ENCODE data around the gene FBRSL1.
"Not testable (repeated sequence)": the region's sequence is repeated elsewhere in the genome, so short reads cannot be mapped to it uniquely, and the experiment has no call there.

The FBRSL1 gene

DNA sequence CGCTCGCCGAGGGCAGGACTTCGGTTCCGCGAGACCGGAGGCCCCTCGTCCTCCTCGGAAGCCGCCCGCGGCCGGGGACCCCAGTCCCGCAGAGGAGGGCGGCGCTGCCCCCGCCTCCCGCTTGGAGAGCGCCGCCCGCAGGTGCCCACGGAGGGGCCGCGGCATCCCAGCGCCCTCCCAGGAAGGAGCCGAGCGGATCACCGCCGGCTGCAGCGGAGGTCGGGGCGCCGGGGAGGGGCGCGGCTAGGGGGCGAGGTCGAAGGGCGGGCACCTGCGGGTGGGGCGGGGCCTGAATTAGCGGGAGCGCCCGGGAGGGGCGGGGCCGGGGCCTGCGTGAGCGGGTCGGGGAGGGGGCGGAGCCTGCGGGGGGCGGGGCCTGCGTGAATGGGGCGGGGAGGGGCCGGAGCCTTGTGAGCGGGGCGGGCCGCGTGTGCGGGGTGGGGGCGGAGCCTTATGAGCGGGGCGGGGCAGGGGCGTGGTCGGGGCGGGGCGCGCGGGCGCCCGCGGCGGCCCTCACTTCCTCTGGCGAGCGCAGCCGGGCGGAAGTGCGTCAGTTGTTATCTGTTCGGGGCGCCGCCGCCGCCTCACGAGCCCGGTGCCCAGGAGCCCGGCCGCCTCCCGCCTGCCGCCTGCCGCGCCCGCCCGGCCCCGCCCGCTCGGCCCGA lies at the start of gene FBRSL1:
Gene FBRSL1, plus strand, starts transcription at position 550 of the 665 bp plus-strand sequence.
- peak; percentile 60 for DNase-seq

DNA sequence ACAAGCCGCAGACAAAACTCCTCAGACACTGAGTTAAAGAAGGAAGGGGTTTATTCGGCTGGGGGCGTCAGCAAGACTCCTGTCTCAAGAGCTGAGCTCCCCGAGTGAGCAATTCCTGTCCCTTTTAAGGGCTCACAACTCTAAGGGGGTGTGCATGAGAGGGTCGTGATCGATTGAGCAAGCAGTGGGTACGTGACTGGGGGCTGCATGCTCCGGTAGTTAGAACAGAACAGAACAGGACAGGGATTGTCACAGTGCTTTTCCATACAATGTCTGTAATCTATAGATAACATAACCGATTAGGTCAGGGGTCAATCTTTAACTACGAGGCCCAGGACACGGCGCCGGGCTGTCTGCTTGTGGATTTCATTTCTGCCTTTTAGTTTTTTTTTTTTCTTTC lies 49.5 kb upstream of the FBRSL1 start:
- DNase-seq = not testable (repeated sequence)

DNA sequence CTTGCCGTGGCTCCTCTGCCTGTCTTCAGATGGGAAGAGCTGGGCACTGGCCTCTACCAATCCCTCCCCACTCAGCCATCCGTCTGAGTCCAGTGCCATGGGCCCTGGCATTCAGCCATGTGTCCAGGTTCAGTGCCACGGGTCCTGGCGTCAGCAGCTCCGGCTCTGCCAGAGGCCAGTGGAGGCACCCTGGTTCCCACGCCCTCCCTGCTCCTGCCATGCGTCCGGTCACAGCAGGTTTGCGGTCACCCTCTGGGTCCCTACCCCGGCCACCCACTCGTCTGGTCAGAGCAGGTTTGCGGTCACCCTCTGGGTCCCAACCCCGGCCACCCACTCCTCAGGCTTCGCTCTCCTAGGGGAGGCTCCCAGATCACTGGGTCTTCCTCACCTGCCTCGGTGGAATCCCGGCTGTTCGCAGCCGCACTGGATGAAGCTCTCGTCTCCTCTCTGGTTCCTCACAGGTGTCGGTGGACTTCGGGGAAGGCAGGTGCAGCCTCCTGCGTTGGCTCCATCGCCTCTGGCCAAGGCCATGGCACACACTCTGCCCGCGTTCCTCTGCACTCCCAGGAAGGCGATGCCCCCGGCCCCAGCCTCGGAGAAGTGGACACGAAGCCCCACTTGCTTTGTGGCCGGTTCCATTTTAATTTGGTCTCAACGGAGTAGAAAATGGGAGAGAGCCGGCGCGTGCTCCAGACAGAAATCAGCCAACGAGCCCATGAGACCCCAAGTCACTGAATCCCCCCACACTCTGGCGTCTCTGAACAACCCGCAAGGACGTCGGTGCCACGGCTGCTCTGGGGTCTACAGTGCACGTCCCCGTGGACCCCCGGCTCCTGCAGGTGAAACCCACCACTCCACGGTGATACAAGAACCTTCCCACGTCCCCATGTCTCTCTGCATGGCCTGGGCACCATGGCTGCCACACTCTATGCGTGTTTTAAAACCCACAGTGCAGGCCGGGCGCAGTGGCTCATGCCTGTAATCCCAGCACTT lies 47.8 kb upstream of the FBRSL1 start:
- no peak for DNase-seq

DNA sequence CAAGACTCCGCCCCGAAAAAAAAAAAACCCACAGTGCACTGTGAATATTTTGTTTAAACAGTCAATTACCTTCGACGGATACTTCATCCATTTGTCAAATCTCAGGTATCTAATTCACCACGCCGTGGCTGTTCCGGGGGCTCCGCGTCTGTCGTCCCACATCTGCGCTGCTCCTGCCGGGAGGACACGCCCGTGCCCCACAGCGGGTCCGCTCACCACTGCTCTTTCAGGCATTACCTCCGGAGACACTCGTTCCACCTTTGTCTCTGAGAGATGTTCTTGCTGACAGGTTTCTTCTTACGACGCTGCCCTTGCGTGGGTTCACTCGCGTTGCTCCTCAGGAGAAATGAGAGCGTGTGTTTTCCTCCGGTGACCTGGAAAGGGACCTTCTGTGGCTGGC lies 46.9 kb upstream of the FBRSL1 start:
- no peak for DNase-seq

DNA sequence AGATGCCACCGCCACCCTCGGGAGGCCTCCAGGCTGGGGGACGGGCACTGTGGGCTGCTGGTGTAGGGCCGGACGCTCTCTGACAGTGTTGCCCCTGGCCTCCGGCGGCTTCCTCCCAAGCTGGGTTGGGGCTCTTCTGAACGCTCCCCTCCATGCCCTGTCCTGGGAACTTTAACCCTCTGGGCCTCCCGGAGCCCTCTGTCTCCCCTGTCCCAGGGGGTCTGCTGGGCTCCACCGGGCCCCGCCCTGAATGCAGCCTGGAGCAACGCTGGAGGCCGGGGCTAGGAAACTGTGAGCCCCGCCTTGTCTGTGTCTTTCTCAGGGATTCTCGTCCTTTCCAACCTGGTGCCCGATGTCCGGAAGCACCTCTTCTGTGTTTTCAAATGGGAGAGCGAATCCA lies 45.7 kb upstream of the FBRSL1 start:
- DNase-seq = no peak

DNA sequence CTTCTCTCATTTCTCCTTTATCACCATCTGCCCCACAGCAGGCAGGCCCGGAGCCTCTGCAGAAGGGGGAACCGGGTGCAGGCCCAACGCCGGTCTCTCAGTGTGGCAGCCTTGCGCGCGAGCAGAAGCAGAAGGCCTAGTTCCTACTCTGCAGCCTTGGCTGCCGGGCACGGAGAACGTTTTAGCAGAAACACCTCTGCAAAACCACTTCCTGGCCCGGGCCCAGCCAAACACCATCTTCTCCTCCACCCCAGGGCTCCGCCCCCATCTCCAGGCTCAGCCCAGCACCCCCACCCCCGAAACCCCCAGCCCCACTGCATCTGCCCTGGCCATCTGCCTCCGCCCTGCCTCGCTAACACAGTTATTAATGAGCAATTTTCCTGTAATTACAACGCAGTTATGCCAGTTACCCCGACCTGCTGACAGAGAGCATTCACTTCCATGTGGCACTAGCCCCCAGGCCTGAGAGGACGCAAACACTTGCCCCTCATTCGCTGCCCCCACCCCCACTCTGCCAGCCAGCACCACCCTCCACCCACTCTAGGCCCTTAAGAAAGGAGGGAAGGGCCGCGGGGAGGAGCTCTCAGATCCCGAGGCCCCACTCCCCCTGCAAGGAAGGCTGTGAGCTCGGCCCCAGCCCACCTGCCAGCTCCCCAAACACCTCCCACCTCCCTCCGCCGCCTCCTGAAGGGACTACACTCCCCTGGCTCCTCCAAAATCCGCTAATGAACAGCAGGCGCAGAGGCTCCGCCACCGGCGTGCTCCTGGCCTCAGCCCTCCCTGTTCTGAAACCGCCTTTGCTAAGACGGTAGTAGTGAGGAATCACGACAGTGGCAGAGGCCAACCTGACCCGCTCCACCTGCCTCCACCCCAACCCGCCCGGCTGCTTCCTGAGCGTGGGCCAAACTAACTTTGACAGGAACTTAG lies 44.7 kb upstream of the FBRSL1 start:
- no peak for DNase-seq

DNA sequence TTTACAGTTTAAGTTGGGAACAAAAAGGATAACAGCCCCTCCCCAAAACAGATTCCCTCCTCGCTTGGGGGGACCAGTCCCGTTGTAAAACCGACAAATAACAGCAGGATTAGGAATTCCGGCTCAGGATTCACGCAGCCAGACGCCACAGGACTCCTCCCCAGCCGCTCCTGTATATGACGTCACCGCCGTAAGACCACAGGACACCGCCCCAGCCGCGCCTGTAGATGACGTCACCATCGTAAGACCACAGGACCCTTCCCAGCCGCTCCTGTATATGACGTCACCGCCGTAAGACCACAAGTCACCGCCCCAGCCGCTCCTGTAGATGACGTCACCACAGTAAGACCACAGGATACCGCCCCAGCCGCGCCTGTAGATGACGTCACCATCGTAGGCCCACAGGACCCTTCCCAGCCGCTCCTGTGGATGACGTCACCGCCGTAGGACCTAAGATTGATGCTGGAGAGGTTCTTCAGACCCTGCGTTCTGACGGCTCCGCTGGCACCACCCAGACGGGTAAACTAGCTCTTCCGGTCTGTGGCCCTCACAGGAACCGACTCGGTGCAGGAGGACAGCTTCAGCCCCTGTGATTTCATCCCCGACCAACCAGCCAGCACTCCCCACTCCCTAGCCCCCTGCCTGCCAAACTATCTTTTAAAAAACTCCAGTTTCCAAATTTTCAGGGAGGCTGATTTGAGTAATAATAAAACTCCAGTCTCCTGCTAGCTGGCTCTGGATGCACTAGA lies 43.9 kb upstream of the FBRSL1 start:
- peak; percentile 98 for DNase-seq

DNA sequence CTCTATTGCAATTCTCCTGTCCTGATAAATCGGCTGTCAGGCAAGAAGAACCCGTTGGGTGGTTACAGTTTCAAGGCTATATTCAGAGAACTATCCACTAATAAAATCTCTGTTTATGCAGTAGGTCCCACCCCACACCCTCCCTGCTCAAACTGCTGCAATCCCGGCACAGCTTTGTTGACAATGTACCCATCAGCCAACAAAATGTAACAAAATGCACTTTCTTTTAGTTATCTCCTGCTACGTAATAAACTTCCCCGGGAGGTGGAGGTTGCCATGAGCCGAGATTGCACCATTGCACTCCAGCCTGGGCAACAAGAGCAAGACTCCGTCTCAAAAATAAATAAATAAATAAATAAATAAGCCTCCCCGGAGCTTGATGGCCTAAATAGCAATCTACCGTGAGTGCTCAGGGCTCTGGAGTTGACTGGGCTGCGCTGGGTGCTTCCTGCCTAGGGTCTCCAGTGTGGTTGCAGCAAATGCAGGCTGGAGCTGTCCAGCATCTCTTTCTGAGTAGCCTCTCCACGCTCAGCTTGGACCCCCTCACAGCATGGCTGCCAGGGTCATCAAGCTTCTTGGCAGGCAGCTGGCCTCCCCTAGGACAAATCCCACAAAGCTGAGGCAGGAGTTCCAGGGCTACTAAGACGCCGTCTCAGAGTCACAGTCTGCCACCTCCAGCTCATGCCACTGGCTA lies 43.2 kb upstream of the FBRSL1 start:
- no peak for DNase-seq

DNA sequence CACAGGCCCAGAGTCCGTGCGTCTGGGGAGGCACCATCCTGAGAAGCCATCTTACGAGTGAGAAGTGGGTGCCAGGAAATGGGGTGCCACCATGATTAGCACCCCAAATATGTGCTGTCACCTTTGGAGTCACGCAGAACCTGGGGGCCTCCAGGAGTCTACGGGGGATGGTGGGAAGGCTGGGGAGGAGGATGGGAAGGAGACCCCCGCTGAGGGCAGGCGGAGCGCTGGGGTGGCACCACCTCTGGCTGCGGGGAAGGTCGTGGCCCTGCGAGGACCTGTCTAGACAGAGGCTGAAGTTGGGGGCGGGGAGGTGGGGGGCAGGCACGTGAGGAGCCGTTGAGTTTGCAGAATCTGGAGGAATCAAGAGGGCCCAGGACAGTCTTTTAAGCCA lies 42.6 kb upstream of the FBRSL1 start:
- DNase-seq = no peak

DNA sequence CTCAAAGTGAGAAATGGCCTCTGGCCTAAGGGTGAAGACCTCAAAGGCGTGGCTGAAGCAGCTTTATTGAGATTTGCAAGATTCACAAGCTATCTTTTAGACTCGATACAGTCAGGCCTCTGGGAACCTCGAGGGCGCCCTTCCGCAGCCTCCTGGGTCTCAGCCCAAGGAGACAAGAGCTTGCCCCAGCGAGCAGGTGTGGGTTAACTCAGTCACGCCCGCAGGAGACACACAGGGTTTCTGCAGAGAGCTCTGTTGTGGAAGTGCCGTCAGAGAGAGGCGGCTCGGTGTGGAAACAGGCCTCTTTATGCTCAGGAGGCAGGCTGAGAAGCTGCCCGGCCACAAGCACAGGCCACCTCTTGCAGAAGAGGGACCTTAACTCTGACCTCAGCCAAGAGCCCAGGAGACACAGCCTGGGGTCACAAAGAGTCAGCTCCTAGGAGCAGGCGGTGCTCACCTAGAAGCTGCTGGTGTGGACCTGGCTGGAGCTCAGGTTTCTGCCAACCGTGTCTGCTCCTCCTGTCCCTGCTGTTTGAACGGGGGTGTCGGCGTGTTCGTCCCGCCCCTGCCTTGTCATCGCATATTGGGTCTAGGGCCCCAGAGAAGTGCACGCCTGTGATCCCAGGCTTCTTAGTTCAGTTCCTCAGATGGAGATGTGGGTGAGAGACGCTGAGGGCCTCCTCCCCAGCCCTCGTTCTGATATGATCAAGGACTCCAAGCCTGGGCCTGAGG lies 42.1 kb upstream of the FBRSL1 start:
- DNase-seq = no peak

DNA sequence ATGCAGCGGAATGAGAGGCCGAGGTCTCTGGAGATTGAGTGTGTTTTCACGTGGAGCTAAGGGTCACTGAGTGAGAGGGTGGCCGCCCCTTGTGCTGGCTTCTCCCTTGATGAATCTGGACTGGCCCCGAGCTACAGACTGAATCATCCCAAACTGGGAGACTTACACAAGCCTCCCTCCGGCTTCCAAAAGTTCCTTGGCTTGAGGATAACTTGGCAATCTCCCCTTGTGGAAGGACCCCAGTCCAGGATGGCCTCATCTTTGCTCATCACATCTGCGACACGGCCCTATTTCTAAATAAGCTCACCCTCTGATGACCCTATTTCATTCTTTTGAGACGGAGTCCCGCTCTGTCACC lies 41.5 kb upstream of the FBRSL1 start:
- no peak for DNase-seq

DNA sequence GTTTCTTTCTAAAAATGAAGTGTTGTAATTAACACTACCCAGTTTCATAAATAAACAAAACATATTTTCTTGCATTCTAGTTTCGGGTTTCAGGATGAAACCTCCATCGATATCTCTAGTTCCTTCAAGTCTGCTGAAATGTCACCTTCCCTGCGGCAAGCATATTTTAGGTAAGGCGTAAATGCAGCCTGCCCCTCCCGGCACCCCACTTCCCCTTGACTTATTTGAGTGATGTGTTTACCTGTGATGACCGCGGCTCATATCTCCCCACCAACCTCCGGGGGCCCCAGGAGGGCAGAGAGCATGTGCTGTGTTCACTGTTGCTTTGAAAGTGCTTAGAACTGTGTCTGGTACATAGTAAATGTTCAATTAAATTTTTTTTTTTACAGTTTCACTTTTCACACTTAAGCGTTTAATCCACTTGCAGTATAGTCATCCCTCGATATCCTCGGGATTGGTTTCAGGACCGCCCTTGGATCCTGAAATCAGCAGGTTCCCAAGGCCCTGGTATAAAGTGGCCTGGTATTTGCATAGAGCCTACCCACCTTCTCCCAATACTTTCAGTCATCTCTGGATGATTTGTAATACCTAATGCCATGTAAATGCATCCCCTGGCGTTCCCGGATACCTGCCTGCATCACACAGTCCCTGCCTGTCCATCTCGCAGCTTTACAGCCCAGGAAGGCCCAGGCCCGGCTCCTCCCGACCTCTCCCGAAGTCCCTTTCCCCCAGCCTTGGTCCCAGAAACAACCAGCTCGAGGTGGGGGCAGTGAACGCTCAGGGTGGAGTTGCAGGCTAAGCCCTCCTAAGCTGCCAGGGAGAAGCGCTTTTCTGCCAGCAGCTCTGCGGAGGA lies 40.2 kb upstream of the FBRSL1 start:
- DNase-seq = no peak

DNA sequence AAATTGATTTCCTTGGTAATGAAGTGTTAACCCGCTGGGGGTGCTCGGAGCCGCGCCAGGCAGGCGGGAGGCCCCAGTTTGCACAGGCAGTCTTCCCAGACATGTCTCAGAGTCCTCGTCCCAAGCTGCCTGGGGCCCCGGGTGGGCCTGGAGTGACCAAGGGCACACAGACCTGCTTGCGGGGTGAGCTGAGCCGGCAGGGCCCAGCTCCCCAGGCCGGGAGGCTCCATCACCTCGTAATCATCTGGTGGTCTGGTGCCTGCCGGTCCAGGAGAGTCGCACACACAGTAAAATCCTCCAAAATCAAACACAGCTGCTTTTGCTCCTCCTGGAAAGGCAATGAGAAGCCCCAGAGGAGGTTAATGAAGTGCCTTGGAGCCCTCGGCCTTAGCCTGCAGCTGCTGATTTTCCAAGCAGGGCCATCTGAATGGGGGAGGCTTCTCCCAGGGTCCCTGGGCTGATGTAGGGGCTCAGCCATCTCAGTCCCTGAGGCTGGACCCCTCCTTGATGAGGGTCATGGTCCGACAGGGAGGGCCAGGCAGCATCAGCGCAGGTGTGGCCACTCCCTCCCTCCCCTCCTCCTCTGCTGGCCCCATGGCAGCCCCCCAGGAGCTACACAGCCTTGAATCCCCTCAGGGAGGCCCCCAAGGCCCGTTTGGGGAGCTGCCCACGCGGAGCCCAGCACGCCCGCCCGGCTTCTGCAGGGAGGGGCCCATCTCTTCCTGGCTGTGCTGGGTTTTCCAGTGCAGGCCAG lies 39.4 kb upstream of the FBRSL1 start:
- peak; percentile 26 for DNase-seq

DNA sequence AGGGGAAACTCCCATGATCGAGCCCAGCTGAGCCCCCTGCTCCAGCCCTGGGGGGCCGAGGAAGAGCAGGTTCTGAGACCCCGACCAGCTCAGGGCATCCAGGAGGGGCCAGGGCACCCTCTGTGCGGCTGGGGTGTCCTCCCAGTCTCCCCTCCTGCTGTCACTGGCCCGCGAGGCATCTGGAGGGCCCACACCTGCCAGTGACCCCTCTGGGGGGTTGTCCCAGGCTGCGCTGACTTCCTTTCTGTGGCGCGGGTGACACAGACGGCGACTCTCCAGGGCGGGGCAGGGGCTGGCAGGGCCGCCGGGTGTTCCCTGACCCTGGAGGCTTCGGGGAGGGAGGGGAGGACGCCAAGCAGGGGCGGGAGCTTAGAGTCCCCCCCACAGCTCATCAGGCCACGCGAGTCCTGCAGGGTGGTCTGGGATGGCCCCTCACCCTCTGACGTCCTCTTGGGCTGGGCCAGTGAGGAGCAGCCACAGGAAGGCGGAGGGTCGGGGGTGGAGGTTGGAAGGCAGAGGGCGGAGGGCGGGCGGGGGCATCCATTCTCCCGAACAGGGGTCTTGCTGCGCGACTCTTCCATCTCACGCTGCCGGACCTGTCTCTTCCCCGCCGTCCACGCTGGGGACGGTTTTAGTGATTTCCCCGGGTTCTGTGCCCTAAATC lies 38.6 kb upstream of the FBRSL1 start:
- no peak for DNase-seq

DNA sequence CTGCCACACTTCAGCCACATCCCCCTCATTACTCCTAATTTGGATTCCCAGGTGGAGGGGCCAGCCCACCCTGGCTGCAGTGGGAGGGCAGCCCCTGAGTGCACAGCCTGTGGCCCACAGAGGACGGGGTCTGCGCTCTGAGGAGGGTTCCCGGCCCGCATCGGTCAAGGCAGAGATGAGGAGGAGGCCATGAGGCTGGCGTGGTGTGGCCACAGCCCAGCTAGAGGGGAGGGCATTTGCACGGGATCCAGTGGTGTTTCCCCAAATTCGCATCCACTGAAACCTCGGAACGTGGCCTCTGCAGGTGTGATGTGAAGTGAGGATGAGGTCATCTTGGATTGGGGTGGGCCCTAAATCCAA lies 38.1 kb upstream of the FBRSL1 start:
- DNase-seq = no peak

DNA sequence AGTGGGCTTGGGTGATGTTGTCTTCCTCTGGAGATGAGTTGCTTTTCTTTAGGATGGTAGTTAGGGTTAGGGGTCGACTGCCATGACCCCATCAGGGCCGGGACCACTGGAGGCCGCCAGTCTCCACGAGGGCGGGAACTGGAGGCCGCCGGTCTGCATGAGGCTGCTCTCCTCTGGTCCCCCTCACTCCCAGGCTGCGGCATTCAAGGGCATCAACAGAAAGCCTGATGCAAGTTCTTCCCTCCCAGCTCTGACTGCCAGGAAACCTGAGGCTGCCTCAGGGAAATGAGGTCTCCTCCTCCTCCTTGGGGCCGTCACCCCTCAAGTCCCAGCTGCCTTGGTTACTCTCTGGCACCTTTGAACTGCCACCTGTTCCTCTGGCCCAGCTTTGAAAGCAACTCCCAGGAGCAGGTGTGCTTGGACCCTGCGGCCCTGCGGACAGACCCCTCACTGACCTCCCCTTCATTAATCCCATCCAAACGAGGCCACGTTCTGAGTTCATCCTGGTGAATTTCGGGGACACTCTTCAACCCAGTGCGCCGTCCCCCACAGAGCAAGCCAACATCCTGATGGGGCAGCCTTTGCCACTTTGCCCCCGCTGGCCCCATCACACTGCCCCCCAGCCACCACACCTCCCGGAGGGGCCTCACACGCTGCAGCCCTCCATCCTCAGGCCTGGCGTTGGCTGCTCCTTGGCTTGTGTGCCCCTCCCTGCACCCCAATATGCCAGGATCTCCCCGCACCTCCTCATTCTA lies 37.2 kb upstream of the FBRSL1 start:
- DNase-seq = no peak

DNA sequence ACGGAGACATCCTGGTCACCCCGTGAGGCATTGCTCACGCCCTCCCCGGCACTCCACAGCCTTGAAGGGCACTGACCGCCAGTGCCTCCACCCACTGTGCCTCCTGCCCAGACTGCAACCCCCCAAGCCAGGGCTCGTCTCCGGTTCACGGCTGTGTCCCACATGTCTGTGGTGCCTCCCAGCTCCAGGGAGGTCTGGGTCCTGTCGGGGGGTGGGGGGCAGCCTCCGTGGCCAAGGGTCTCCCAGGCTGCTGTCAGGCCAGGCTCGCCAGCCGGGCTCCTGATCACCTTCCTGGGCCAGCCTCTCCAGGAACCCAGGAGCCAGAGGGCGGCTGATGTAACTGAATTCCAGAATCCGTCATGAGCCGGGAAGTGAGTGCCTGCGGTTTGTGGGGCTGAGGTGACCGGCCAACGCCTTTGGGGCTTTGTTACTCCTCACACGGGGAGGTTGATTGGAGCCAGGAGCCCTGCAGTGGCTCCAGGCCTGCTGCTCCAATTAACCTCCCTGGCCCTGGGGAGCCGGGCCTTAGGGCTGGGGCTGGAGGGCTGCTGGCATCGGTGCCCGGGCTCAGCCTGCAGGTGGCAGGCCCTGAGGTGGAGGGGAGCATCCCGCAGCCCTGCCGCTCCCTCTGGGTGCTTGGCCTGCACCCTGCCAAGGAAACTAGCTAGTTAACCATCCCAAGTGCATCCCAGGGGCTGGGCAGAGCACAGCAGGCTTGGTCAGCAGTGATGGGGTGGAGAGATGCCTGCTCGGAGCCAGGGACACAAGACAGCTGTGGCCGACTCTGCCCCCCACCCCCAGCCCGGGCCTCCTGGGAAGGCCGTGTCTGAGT lies 36.4 kb upstream of the FBRSL1 start:
- DNase-seq = no peak
